HG03565 (cell line): Measurements from ENCODE around the gene ADSS1.
"Not testable (repeated sequence)": the region's sequence is repeated elsewhere in the genome, so short reads cannot be mapped to it uniquely, and the experiment has no call there.

Experiments used
- ATAC-seq: cut with Tn5 transposase; IDR thresholded peaks from one replicate; pipeline ENCODE4 v1.9.1; 2021; ENCODE audit warnings: mild to moderate bottlenecking, moderate library complexity; ENCODE audit not compliant: unreplicated experiment

Gene ADSS1

GRCh38 chr14:104714066-104714465 is 10.0 kb upstream of the ADSS1 start:
- ATAC-seq = no peak

- ATAC-seq = no peak
Measured at GRCh38 chr14:104714681-104715080, 9.3 kb upstream of the ADSS1 start.

- ATAC-seq = no peak
Measured at GRCh38 chr14:104715416-104715815, 8.6 kb upstream of the ADSS1 start.

GRCh38 chr14:104715871-104716270 is 8.2 kb upstream of the ADSS1 start:
- no peak for ATAC-seq

GRCh38 chr14:104717137-104717536 is 6.9 kb upstream of the ADSS1 start:
- no peak for ATAC-seq

GRCh38 chr14:104717646-104718045 is 6.4 kb upstream of the ADSS1 start:
- ATAC-seq = no peak

- no peak for ATAC-seq
Measured at GRCh38 chr14:104718147-104718546, 5.9 kb upstream of the ADSS1 start.

- no peak for ATAC-seq
Measured at GRCh38 chr14:104718871-104719270, 5.2 kb upstream of the ADSS1 start.

GRCh38 chr14:104719343-104719742 is 4.7 kb upstream of the ADSS1 start:
- ATAC-seq = no peak

- no peak for ATAC-seq
Measured at GRCh38 chr14:104721505-104722431, 2.3 kb upstream of the ADSS1 start.

- no peak for ATAC-seq
Measured at GRCh38 chr14:104722938-104723650, 935 bp upstream of the ADSS1 start.

GRCh38 chr14:104724407-104724980 is 465 bp downstream of the ADSS1 start:
- no peak for ATAC-seq

- ATAC-seq = no peak
Measured at GRCh38 chr14:104724981-104725771, 1.1 kb downstream of the ADSS1 start.

- ATAC-seq = no peak
Measured at GRCh38 chr14:104725772-104726548, 1.9 kb downstream of the ADSS1 start.

- ATAC-seq = no peak
Measured at GRCh38 chr14:104726600-104727451, 2.8 kb downstream of the ADSS1 start.

- no peak for ATAC-seq
Measured at GRCh38 chr14:104728631-104729030, 4.6 kb downstream of the ADSS1 start.

- ATAC-seq = not testable (repeated sequence)
Measured at GRCh38 chr14:104729176-104729834, 5.3 kb downstream of the ADSS1 start.

- no peak for ATAC-seq
Measured at GRCh38 chr14:104729835-104730181, 5.8 kb downstream of the ADSS1 start.

GRCh38 chr14:104730487-104730886 is 6.5 kb downstream of the ADSS1 start:
- ATAC-seq = no peak
